Skeletal muscle satellite cell (primary cell): ENCODE measurements around the gene BTBD9.
"Not testable (repeated sequence)": the region's sequence is repeated elsewhere in the genome, so short reads cannot be mapped to it uniquely, and the experiment has no call there.

Source experiments
- H3K27me3 ChIP-seq: 2 replicates; pipeline ENCODE4 v1.7.0; 2013; ENCODE audit warnings: low read length; ENCODE audit not compliant: control insufficient read depth, insufficient read depth
- H3K36me3 ChIP-seq: 2 replicates; pipeline ENCODE4 v1.7.0; 2013; ENCODE audit warnings: mild to moderate bottlenecking, control low read depth, low read length; ENCODE audit not compliant: insufficient read depth
- H3K4me1 ChIP-seq: 2 replicates; pipeline ENCODE4 v1.7.0; 2013; ENCODE audit warnings: low read length; ENCODE audit not compliant: control insufficient read depth, insufficient read depth
- H3K4me2 ChIP-seq: 2 replicates; pipeline ENCODE4 v1.7.0; 2013; ENCODE audit warnings: mild to moderate bottlenecking, low read length
- H3K4me3 ChIP-seq: 2 replicates; pipeline ENCODE4 v1.7.0; 2013; ENCODE audit warnings: low read length
- H3K9ac ChIP-seq: 2 replicates; pipeline ENCODE4 v1.7.0; 2013; ENCODE audit warnings: mild to moderate bottlenecking, low read depth, low read length, moderate library complexity
- H3K9me3 ChIP-seq: replicated peaks from 2 replicates; pipeline ENCODE4 v1.7.0; 2013; ENCODE audit warnings: mild to moderate bottlenecking, control low read depth, low read length

The BTBD9 gene

GRCh38 chr6:38646166-38646878 lies 6.6 kb upstream of the BTBD9 start:
- no peak overlapping the region for H3K4me2 ChIP-seq
- no peaks in the 10 kb centered on the region for H3K4me1 ChIP-seq
- H3K9me3 ChIP-seq, result no peaks in the 10 kb centered on the region
- H3K4me3 ChIP-seq, result no peak overlapping the region
- no peak overlapping the region for H3K9ac ChIP-seq
- no peaks in the 10 kb centered on the region for H3K27me3 ChIP-seq
- no peaks in the 10 kb centered on the region for H3K36me3 ChIP-seq

GRCh38 chr6:38644951-38645350 lies 5.2 kb upstream of the BTBD9 start:
- H3K4me2 ChIP-seq, result no peak overlapping the region
- no peak overlapping the region for H3K4me3 ChIP-seq
- H3K9ac ChIP-seq, result no peak overlapping the region
- no peaks in the 10 kb centered on the region for H3K36me3 ChIP-seq
- peaks cover 6% of the 10 kb centered on the region for H3K4me1 ChIP-seq
- H3K9me3 ChIP-seq, result no peaks in the 10 kb centered on the region
- no peaks in the 10 kb centered on the region for H3K27me3 ChIP-seq

GRCh38 chr6:38640216-38640909 lies 634 bp upstream of the BTBD9 start:
- Histone ChIP-seq H3K4me2 (peak overlapping the region; percentile 99), H3K9me3 (no peaks in the 10 kb centered on the region), H3K9ac (peak overlapping the region; percentile 95)

GRCh38 chr6:38638941-38639497 lies 710 bp downstream of the BTBD9 start:
- peak overlapping the region; percentile 99 for H3K4me2 ChIP-seq
- peaks cover 13% of the 10 kb centered on the region for H3K4me1 ChIP-seq
- no peaks in the 10 kb centered on the region for H3K27me3 ChIP-seq
- H3K9me3 ChIP-seq, result no peaks in the 10 kb centered on the region
- H3K36me3 ChIP-seq, result no peaks in the 10 kb centered on the region
- H3K4me3 ChIP-seq, result peak overlapping the region; percentile 88
- H3K9ac ChIP-seq, result peak overlapping the region; percentile 95

More at GRCh38 chr6:38640216-38640909, 634 bp upstream of the BTBD9 start:
- Histone ChIP-seq H3K4me1 (peaks cover 13% of the 10 kb centered on the region), H3K27me3 (no peaks in the 10 kb centered on the region), H3K36me3 (no peaks in the 10 kb centered on the region), H3K4me3 (peak overlapping the region; percentile 88)

GRCh38 chr6:38637756-38638155 lies 2.0 kb downstream of the BTBD9 start:
- Histone ChIP-seq H3K27me3 (no peaks in the 10 kb centered on the region), H3K9ac (no peak overlapping the region), H3K9me3 (no peaks in the 10 kb centered on the region), H3K4me3 (no peak overlapping the region), H3K4me2 (no peak overlapping the region), H3K36me3 (no peaks in the 10 kb centered on the region), H3K4me1 (peaks cover 13% of the 10 kb centered on the region)

GRCh38 chr6:38636027-38636426 lies 3.7 kb downstream of the BTBD9 start:
- Histone ChIP-seq H3K4me2 (no peak overlapping the region), H3K27me3 (no peaks in the 10 kb centered on the region), H3K4me1 (peaks cover 13% of the 10 kb centered on the region), H3K4me3 (no peak overlapping the region), H3K9ac (no peak overlapping the region), H3K9me3 (no peaks in the 10 kb centered on the region), H3K36me3 (no peaks in the 10 kb centered on the region)

- no peaks in the 10 kb centered on the region for H3K27me3 ChIP-seq
Measured at GRCh38 chr6:38634518-38634917, 5.2 kb downstream of the BTBD9 start.

GRCh38 chr6:38632490-38632889 lies 7.2 kb downstream of the BTBD9 start:
- H3K4me2 ChIP-seq, result no peak overlapping the region
- no peak overlapping the region for H3K9ac ChIP-seq
- H3K4me3 ChIP-seq, result no peak overlapping the region
- no peaks in the 10 kb centered on the region for H3K9me3 ChIP-seq
- H3K27me3 ChIP-seq, result no peaks in the 10 kb centered on the region
- no peaks in the 10 kb centered on the region for H3K36me3 ChIP-seq
- no peaks in the 10 kb centered on the region for H3K4me1 ChIP-seq

More at GRCh38 chr6:38634518-38634917, 5.2 kb downstream of the BTBD9 start:
- Histone ChIP-seq H3K4me2 (no peak overlapping the region), H3K4me3 (no peak overlapping the region), H3K4me1 (peaks cover 7% of the 10 kb centered on the region), H3K9me3 (no peaks in the 10 kb centered on the region), H3K36me3 (no peaks in the 10 kb centered on the region), H3K9ac (no peak overlapping the region)

GRCh38 chr6:38631186-38631783 lies 8.4 kb downstream of the BTBD9 start:
- Histone ChIP-seq H3K4me2 (no peak overlapping the region), H3K27me3 (no peaks in the 10 kb centered on the region), H3K4me1 (no peaks in the 10 kb centered on the region), H3K9me3 (no peaks in the 10 kb centered on the region), H3K4me3 (no peak overlapping the region), H3K36me3 (no peaks in the 10 kb centered on the region), H3K9ac (no peak overlapping the region)

GRCh38 chr6:38625217-38625616 lies 14.5 kb downstream of the BTBD9 start:
- no peaks in the 10 kb centered on the region for H3K36me3 ChIP-seq
- no peaks in the 10 kb centered on the region for H3K9me3 ChIP-seq
- H3K9ac ChIP-seq, result no peak overlapping the region
- no peak overlapping the region for H3K4me2 ChIP-seq
- H3K27me3 ChIP-seq, result no peaks in the 10 kb centered on the region
- H3K4me1 ChIP-seq, result no peaks in the 10 kb centered on the region
- no peak overlapping the region for H3K4me3 ChIP-seq

GRCh38 chr6:38619342-38619741 lies 20.4 kb downstream of the BTBD9 start:
- not testable (repeated sequence) for H3K9me3 ChIP-seq, H3K4me1 ChIP-seq, H3K27me3 ChIP-seq, H3K36me3 ChIP-seq, H3K9ac ChIP-seq, H3K4me3 ChIP-seq, H3K4me2 ChIP-seq
